22Rv1 (cell line): ENCODE data around the gene PKIG.

Source experiments
- H3K27ac ChIP-seq: fragments of 450-650 bp; 2 replicates; pipeline ENCODE4 v1.5.1; 2017
- CTCF ChIP-seq: fragments of 450-650 bp; IDR thresholded peaks from 2 replicates; pipeline ENCODE4 v1.5.1; 2017; ENCODE audit warnings: mild to moderate bottlenecking
- ZFX ChIP-seq: fragments of 450-650 bp; IDR thresholded peaks from 2 replicates; pipeline ENCODE4 v1.6.1; 2017; ENCODE audit warnings: antibody characterized with exemption, borderline replicate concordance

Gene PKIG

GRCh38 chr20:44633872-44634600, 51.7 kb downstream of the PKIG start:
- H3K27ac ChIP-seq: no peak overlapping the region
- TF ChIP-seq CTCF: no peak
- no peak for TF ChIP-seq ZFX

- H3K27ac ChIP-seq: no peak overlapping the region
- no peak for TF ChIP-seq CTCF
- no peak for TF ChIP-seq ZFX
Observed at GRCh38 chr20:44635877-44636276, 53.5 kb downstream of the PKIG start.

- no peak overlapping the region for H3K27ac ChIP-seq
- no peak for TF ChIP-seq ZFX
- no peak for TF ChIP-seq CTCF
Observed at GRCh38 chr20:44637042-44637441, 54.7 kb downstream of the PKIG start.

- H3K27ac ChIP-seq: no peak overlapping the region
- TF ChIP-seq ZFX: no peak
- no peak for TF ChIP-seq CTCF
Observed at GRCh38 chr20:44637522-44638372, 55.4 kb downstream of the PKIG start.

GRCh38 chr20:44640522-44640921, 58.1 kb downstream of the PKIG start:
- no peak overlapping the region for H3K27ac ChIP-seq

GRCh38 chr20:44641325-44641724, 58.9 kb downstream of the PKIG start:
- TF ChIP-seq ZFX: no peak
- H3K27ac ChIP-seq: no peak overlapping the region

More at GRCh38 chr20:44640522-44640921, 58.1 kb downstream of the PKIG start:
- TF ChIP-seq ZFX (no peak), CTCF (no peak)

GRCh38 chr20:44642203-44643153, 60.1 kb downstream of the PKIG start:
- TF ChIP-seq CTCF (no peak), ZFX (no peak)
- no peak overlapping the region for H3K27ac ChIP-seq
